NB4 (cell line): ENCODE measurements around the gene PSMA8.
A peak's percentile ranks its signal among the peaks of the same experiment; 100 is the strongest.

Experiments
- CTCF ChIP-seq: IDR thresholded peaks from one replicate; pipeline ENCODE4 v1.5.1; 2012; ENCODE audit warnings: low read depth, low read length
- MAX ChIP-seq: IDR thresholded peaks from 2 replicates; pipeline ENCODE4 v1.6.1; 2011; ENCODE audit warnings: low read depth, low read length
- MYC ChIP-seq: IDR thresholded peaks from 2 replicates; pipeline ENCODE4 v1.6.1; 2011; ENCODE audit warnings: low read depth, low read length
- POLR2A ChIP-seq: IDR thresholded peaks from 2 replicates; pipeline ENCODE4 v1.6.1; 2011; ENCODE audit warnings: mild to moderate bottlenecking; ENCODE audit not compliant: insufficient read length; ENCODE audit errors: extremely low read depth

GRCh38 chr18:26090130-26091046 is 43.3 kb upstream of the PSMA8 start, which contains the start of gene SS18:
- no peak for TF ChIP-seq CTCF
- TF ChIP-seq POLR2A = peak; percentile 51
- TF ChIP-seq MYC = peak; percentile 35; the same call in 1 of the 2 replicates
- 0 out of 2 replicates have a peak, but pooled peaks have one; percentile 0 for TF ChIP-seq MAX
